Upper lobe of left lung (tissue), 6 donors: Measurements from ENCODE around the gene MAP3K10. TPM values are rescaled to one million over a fixed set of nuclear protein-coding genes. Genes with fewer than 3 reads are reported as not detected.
A peak's percentile ranks its signal among the peaks of the same experiment; 100 is the strongest.

ENCODE experiments used
- ATAC-seq, 2 donors: fragments of 200-7000 bp; cut with Tn5 transposase; one replicate each; pipeline ENCODE4 v1.9.1; 2022; ENCODE audit warnings: mild to moderate bottlenecking in 2 of 2, moderate library complexity in 2 of 2; ENCODE audit not compliant: low FRiP score in 2 of 2
- DNase-seq, 2 donors: peaks; one replicate each; pipeline ENCODE4 v3.0.0-alpha.2; 2019 to 2020
- H3K27ac ChIP-seq, 4 donors: fragments of 200-600 bp; sonication (generic); one replicate each; pipeline ENCODE4 v1.5.1; 2016 to 2019
- H3K27me3 ChIP-seq, 4 donors: fragments of 200-600 bp; sonication (generic); one replicate each; pipeline ENCODE4 v1.5.1; 2017 to 2019
- H3K36me3 ChIP-seq, 4 donors: fragments of 200-600 bp; sonication (generic); one replicate each; pipeline ENCODE4 v1.5.1; 2016 to 2019
- H3K4me1 ChIP-seq, 4 donors: fragments of 200-600 bp; sonication (generic); one replicate each; pipeline ENCODE4 v1.5.1; 2018 to 2019
- H3K4me3 ChIP-seq, 4 donors: fragments of 200-600 bp; sonication (generic); one replicate each; pipeline ENCODE4 v1.5.1; 2017 to 2019; ENCODE audit warnings: mild to moderate bottlenecking in 2 of 4, moderate library complexity in 1 of 4
- H3K9me3 ChIP-seq, 4 donors: fragments of 200-600 bp; sonication (generic); one replicate each; pipeline ENCODE4 v1.5.1; 2018 to 2019
- CTCF ChIP-seq, 6 experiments: fragments of 450-650 bp in 4 of 6; fragments of 200-600 bp in 2 of 6; sonication (generic) in 2 of 6; IDR thresholded peaks; one replicate each; pipeline ENCODE4 v1.5.1; 2016 to 2019; ENCODE audit warnings: antibody characterized with exemption in 6 of 6
- EP300 ChIP-seq, 4 donors: sonication (generic); formaldehyde crosslinking; IDR thresholded peaks; one replicate each; pipeline ENCODE4 v1.5.1; 2017; ENCODE audit warnings: antibody characterized with exemption in 4 of 4, control low read depth in 2 of 4
- POLR2A ChIP-seq, 4 donors: fragments of 450-650 bp; IDR thresholded peaks; one replicate each; pipeline ENCODE4 v1.5.1; 2016 to 2017; ENCODE audit warnings: antibody characterized with exemption in 4 of 4, mild to moderate bottlenecking in 2 of 4
- POLR2AphosphoS5 ChIP-seq, 2 donors: sonication (generic); formaldehyde crosslinking; IDR thresholded peaks; one replicate each; pipeline ENCODE4 v1.5.1; 2017; ENCODE audit warnings: antibody characterized with exemption in 2 of 2
- WGBS, 2 donors: methylation state at CpG; one replicate each; pipeline ENCODE4 v1.1.5; 2017 to 2018; 5-methylcytosine and 5-hydroxymethylcytosine counted together
- total RNA-seq, 6 donors: library from RNA; depleted of rRNA in 4 of 6; stranded (reverse); fragments of >200 nt in 4 of 6; gene quantifications; one replicate each; pipeline versions ENCODE4 v1.1.0 to v1.2.1, GENCODE V29; 2016 to 2021
- donor health status: DM: no; HTN: no; CAD: no; lungs with moderate emphysema.
- donor health status: DM: no; HTN: yes; CAD: no; lungs with severe emphysema.

Gene MAP3K10
- total RNA-seq, 6 donors from 2014 or later: 9.0 to 56.6 (median 18.4) TPM

DNA sequence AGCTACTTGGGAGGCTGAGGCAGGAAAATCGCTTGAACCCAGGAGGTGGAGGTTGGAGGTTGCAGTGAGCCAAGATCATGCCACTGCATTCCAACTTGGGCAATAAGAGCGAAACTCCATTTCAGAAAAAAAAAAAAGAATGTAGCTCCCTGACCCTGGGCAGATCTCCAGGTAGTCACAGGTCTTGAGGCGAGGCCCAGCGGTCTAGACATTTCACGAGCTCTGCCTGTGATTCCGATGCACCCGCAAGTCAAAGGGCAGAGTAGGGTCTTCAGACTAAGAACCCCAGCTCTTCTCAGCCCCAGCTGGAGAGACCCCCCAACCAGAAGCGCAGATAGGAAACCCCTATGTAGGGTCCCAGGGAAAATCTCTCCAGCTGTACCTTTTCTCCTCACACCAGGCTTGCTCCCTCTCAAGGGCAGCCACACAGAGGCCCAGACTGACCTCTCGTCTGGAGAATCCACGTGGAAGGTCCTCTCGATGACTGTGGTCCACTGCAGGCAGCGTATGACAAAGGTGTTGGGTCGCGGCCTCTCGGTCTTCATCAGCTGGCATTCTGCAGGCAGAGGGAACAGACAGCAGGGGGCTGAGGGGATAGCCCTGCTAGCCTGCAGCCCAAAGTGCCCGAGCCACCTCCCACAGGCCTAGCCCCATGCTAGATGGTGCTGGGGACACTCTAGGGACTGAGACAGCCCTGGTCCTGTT, 63.6 kb downstream of the MAP3K10 start:
- Histone ChIP-seq H3K27ac (no peak overlapping the region), H3K4me3 (no peak overlapping the region), H3K27me3 (no peaks in the 10 kb centered on the region), H3K9me3 (no peaks in the 10 kb centered on the region), H3K4me1 (no peaks in the 10 kb centered on the region), H3K36me3 (peaks cover 6 to 63% (median 40%) of the 10 kb centered on the region in 4 donors)
- whole genome bisulfite sequencing, 2 donors: 92 to 95% methylated on average over 16 of the region's 16 CpGs
- TF ChIP-seq POLR2AphosphoS5 (IDR thresholded peaks at IDR 0.05): no peak
- peak in 1 of 2 donors; percentile 42 for DNase-seq
- no peak for ATAC-seq

DNA sequence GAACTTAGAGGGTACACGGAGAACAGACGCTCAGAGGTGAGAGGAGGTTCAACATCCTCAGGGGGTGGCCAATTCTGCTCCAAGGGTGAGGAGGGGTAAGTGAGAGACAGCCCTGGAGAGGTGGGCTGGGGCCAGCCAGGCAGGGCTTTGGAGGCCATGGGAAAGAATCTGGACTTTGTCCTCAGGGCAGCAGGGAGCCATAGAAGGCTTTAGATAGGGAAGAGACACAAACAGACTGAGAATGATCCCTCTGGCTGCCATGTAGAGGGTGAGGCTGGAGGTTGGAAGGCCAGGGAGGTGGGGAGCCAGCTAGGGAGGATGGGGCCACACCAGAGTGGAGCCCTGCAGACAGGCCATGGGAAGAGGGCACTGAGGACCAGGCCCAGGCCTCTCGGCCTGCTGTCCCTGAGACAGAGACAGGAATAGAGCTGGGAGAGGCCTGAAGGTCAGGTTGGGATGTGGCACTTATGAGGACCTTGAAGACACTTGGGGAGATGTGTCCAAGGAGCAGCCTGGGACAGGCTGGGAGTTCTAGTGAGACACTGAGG, 64.5 kb downstream of the MAP3K10 start:
- Histone ChIP-seq H3K9me3 (no peaks in the 10 kb centered on the region), H3K4me3 (no peak overlapping the region), H3K27me3 (no peaks in the 10 kb centered on the region), H3K27ac (no peak overlapping the region), H3K36me3 (peaks cover 6 to 54% (median 38%) of the 10 kb centered on the region in 4 donors), H3K4me1 (no peaks in the 10 kb centered on the region)
- DNase-seq (no peak), ATAC-seq (no peak)
- 85 to 87% methylated on average over 3 of the region's 3 CpGs for WGBS, 2 donors
- TF ChIP-seq POLR2A (IDR thresholded peaks at IDR 0.05): no peak
- TF ChIP-seq POLR2AphosphoS5 (IDR thresholded peaks at IDR 0.05): no peak

- H3K9me3 ChIP-seq: no peaks in the 10 kb centered on the region
- no peak overlapping the region for H3K4me3 ChIP-seq
- DNase-seq (peak in 1 of 2 donors; percentile 19), ATAC-seq (no peak)
- peaks cover 6 to 51% (median 38%) of the 10 kb centered on the region in 4 donors for H3K36me3 ChIP-seq
- no peaks in the 10 kb centered on the region for H3K27me3 ChIP-seq
- H3K27ac ChIP-seq: no peak overlapping the region
- no peaks in the 10 kb centered on the region for H3K4me1 ChIP-seq
- TF ChIP-seq POLR2AphosphoS5 (IDR thresholded peaks at IDR 0.05): no peak
- TF ChIP-seq CTCF (IDR thresholded peaks at IDR 0.05): no peak
- no peak for TF ChIP-seq POLR2A (IDR thresholded peaks at IDR 0.05)
- no peak for TF ChIP-seq EP300 (IDR thresholded peaks at IDR 0.05)
- WGBS, 2 donors: 89 to 95% methylated on average over 8 of the region's 8 CpGs
These were observed 65.3 kb downstream of the MAP3K10 start for GRCh38 chr19:40256512-40256911.

DNA sequence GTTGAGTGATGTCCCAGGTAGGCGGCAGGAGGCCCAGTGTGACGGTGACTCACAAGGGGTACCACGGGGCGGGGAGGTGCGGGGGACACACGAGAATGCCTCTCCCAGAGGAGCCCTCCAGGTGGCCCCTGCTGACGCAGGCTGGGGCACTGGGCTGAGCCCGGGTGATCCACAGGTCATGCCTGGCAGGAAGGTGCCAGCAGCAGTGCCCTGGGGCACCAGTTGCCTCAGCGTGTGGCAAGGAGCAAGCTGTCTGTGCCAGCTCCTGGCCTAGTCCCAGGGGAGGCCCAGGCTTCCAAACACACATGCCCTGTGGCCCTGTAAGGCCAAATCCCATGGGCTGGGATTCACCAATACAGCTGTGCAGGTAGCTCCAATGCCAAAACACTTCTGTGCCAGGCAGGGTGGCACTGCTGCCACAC, 65.9 kb downstream of the MAP3K10 start:
- no peaks in the 10 kb centered on the region for H3K27me3 ChIP-seq
- peaks cover 6 to 46% (median 38%) of the 10 kb centered on the region in 4 donors for H3K36me3 ChIP-seq
- H3K4me1 ChIP-seq: no peaks in the 10 kb centered on the region
- no peaks in the 10 kb centered on the region for H3K9me3 ChIP-seq
- ATAC-seq (no peak), DNase-seq (peak in 1 of 2 donors; percentile 78)
- no peak overlapping the region for H3K4me3 ChIP-seq
- TF ChIP-seq EP300 (IDR thresholded peaks at IDR 0.05): no peak
- TF ChIP-seq POLR2A (IDR thresholded peaks at IDR 0.05): no peak
- TF ChIP-seq CTCF (IDR thresholded peaks at IDR 0.05): no peak
- no peak for TF ChIP-seq POLR2AphosphoS5 (IDR thresholded peaks at IDR 0.05)
- no peak overlapping the region for H3K27ac ChIP-seq
- 74% methylated on average over 9 of the region's 9 CpGs; no CpG with 5 or more reads in 1 of the 2 donors for WGBS, 2 donors

DNA sequence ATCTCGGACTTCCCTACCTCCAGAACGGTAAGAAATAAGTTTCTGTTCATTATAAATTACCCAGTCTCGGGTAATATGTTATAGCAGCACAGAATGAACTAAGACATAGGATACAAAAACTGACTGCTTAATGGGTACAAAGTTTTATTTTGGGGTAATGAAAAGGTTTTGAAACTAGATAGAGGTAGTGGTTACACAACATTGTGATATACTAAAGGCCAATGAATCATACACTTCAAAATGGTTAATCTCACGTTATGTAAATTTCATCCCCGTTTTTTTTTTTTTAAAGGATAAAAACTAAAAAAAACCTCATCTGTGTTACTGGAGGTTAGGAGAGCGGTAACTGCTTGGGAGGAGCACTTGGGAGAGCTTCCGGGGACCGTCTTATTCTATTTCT, 70.4 kb downstream of the MAP3K10 start:
- DNase-seq (no peak), ATAC-seq (no peak)
- Histone ChIP-seq H3K9me3 (no peaks in the 10 kb centered on the region), H3K4me3 (no peak overlapping the region), H3K27me3 (no peaks in the 10 kb centered on the region), H3K36me3 (peaks cover 7 to 32% (median 24%) of the 10 kb centered on the region in 4 donors), H3K4me1 (peaks cover 1 to 18% (median 7%) of the 10 kb centered on the region in 4 donors), H3K27ac (no peak overlapping the region)
- WGBS, 2 donors: 72 to 80% methylated on average over 8 of the region's 8 CpGs
- TF ChIP-seq POLR2A (IDR thresholded peaks at IDR 0.05): no peak
- no peak for TF ChIP-seq EP300 (IDR thresholded peaks at IDR 0.05)
- no peak for TF ChIP-seq POLR2AphosphoS5 (IDR thresholded peaks at IDR 0.05)
- no peak for TF ChIP-seq CTCF (IDR thresholded peaks at IDR 0.05)
